ENCODE results near the gene CSPG4. TPM values are rescaled to one million over a fixed set of nuclear protein-coding genes. Genes with fewer than 3 reads are reported as not detected.

The CSPG4 gene
- total and polyA plus RNA-seq, 2 of the 13 experiments (the other 11 are each of a cell fraction or from before 2014, with no cell fraction given) = 0.01 to 0.04 TPM

- TF ChIP-seq CERS6 (CRISPR knock-in tag; IDR thresholded peaks at IDR 0.05) (no peak), RARA (CRISPR knock-in tag; IDR thresholded peaks at IDR 0.05) (no peak), NCOR1 (IDR thresholded peaks at IDR 0.05; ENCODE audit: borderline replicate concordance, low read length) (peak; percentile 37; the same call in 1 of the 2 replicates), DNMT3B (CRISPR knock-in tag; conservative IDR thresholded peaks at IDR 0.05) (no peak), GABPB1 (CRISPR knock-in tag; IDR thresholded peaks at IDR 0.05) (peak; percentile 76), ZNF7 (CRISPR knock-in tag; IDR thresholded peaks at IDR 0.05) (no peak; the same call in 1 of the 2 replicates), SRF (IDR thresholded peaks at IDR 0.05; ENCODE audit: low read depth, low read length) (no peak), RFXAP (CRISPR knock-in tag; IDR thresholded peaks at IDR 0.05; ENCODE audit: borderline replicate concordance) (no peak), TBP (CRISPR knock-in tag; IDR thresholded peaks at IDR 0.05) (no peak), ARID5B (CRISPR knock-in tag; IDR thresholded peaks at IDR 0.05) (peak; percentile 4; the same call in 1 of the 2 replicates), MLXIP (CRISPR knock-in tag; IDR thresholded peaks at IDR 0.05; ENCODE audit: borderline replicate concordance) (no peak), ZFY (CRISPR knock-in tag; IDR thresholded peaks at IDR 0.05) (peak; percentile 55), ZNF205 (CRISPR knock-in tag; IDR thresholded peaks at IDR 0.05) (peak; percentile 57; the same call in 1 of the 2 replicates), CENPT (CRISPR knock-in tag; IDR thresholded peaks at IDR 0.05; ENCODE audit: low read depth) (no peak), ZNF432 (CRISPR knock-in tag; IDR thresholded peaks at IDR 0.05; ENCODE audit: borderline replicate concordance) (no peak), BRCA1 (CRISPR knock-in tag; IDR thresholded peaks at IDR 0.05) (no peak), ZFP62 (CRISPR knock-in tag; IDR thresholded peaks at IDR 0.05) (no peak), ZFP90 (CRISPR knock-in tag; IDR thresholded peaks at IDR 0.05; ENCODE audit: borderline replicate concordance) (no peak; the same call in 1 of the 2 replicates), ZNF512B (CRISPR knock-in tag; IDR thresholded peaks at IDR 0.05; ENCODE audit: borderline replicate concordance) (peak; percentile 89; the same call in 1 of the 2 replicates), DMAP1 (CRISPR knock-in tag; IDR thresholded peaks at IDR 0.05) (peak; percentile 70; the same call in 1 of the 2 replicates)
Observed at GRCh38 chr15:75647370-75648155, 65.1 kb downstream of the CSPG4 start, which contains the start of gene SNX33 (continued).

Measured in HepG2 (cell line).